Thyroid gland (tissue), 4 donors: Measurements from ENCODE around the gene PLA2G4D.

Experiments used
- CTCF ChIP-seq, 6 experiments: fragments of 200-600 bp in 3 of 6; fragments of 450-650 bp in 3 of 6; sonication (generic) in 3 of 6; IDR thresholded peaks; one replicate each; pipeline ENCODE4 v1.5.1; 2016 to 2019; ENCODE audit warnings: antibody characterized with exemption in 6 of 6, mild to moderate bottlenecking in 2 of 6, inconsistent platforms in 1 of 6, moderate library complexity in 1 of 6
- POLR2A ChIP-seq, 2 donors: fragments of 450-650 bp; IDR thresholded peaks; one replicate each; pipeline ENCODE4 v1.6.1; 2017; ENCODE audit warnings: antibody characterized with exemption in 2 of 2, mild to moderate bottlenecking in 2 of 2, moderate library complexity in 1 of 2

- no peak for TF ChIP-seq CTCF (IDR thresholded peaks at IDR 0.05)
- TF ChIP-seq POLR2A (IDR thresholded peaks at IDR 0.05), result no peak
Measured at GRCh38 chr15:42065033-42065432, 29.3 kb downstream of the PLA2G4D start.
